HG03439 (cell line): ENCODE measurements around the gene IGFBP5.

Source experiments
- ATAC-seq: cut with Tn5 transposase; IDR thresholded peaks from one replicate; pipeline ENCODE4 v1.9.1; 2021; ENCODE audit warnings: mild to moderate bottlenecking, moderate library complexity; ENCODE audit not compliant: unreplicated experiment

IGFBP5 gene

DNA sequence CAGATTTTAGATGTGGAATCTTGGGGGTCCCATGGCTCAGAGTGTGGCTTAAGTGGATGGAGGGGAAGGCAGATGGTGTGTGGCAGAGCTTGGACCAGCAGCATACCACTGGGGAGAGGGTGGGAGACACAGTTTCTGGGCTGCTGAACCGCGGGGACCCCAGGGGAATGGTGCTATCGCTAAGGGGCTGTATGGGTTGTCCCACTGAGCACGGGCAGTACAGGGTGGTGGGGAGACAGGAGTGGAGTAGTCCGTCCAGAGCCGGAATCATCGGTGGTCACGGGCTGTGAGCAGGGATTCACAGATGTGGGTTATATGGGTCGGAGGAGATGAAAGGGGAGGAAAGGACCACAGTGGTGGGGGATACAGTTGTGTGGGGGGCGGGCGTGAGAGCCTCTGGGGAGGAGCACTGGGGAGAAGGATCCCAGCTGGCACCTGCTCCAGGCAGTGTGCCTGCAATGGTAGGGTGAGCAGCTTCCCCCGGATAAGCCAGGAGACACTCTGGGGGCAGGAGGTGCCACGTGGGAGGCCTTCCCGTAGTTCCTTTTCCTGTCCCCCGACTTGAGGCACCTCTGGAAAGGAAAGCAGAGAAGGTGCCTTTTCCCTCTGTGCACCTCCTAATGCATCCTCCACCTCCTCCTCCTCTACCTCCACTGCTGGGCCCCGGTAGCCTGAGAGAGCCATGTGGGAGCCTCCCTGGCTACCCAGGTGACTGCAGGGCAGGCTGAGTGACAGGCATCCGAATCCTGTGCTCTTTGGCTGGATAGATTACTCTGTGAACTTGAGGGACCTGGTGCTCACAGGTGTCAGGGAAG lies 24.9 kb downstream of the IGFBP5 start:
- no peak for ATAC-seq

DNA sequence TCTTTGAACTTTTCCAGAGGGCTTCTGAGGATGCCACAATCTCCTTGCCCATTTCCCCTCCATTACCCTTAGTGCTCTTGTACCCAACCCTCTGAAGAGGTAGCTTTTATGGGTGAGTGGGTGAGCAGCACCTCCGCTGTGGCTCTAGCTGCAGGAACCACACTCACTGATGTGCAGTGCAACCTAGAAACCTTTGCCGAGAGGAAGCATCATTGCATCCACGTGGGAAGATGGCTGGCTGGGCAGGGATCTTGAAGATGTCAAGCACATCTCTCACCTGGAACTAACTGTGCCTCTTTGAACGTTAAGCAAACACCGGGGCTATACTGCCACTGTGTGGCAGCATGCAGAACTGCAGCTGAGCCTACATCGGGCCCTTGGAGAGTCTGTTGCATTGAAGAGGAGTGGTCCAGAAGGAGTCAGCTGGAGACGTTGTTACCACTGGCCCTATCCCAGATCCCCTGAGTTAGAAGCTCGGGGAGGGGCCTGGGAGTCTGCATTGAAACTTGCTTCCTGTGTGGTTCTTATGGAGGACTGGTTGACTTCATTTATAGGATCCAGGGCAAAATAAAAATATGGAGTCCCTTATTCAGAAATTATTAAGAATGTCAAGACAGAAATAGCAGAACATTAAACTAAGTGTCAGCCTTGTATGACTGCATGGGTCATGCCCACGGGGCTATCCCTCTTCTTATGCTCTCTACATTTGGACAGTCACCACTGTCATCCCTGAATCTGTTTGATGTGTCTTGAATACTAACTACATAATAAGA lies 28.7 kb downstream of the IGFBP5 start:
- peak; percentile 78 for ATAC-seq

DNA sequence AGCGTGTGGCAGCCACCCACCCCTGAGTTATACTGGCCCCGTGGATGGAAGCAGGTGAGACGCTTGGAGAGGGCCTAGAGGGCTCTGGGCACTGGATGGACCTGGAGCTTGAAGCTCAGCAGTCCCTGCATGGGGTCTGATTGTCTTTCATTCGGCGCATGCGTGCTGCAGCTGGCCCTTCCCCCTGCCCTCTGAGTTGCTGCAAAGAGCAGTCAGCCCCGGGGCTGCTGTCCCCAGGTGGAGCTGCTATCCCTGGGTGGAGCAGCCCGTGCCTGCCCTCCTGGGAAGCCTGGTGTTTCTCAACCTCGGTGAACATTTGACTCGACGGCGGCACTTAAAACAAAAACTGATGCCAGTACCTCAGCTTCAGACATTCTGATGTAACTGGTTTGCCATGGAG lies 29.6 kb downstream of the IGFBP5 start:
- no peak for ATAC-seq

DNA sequence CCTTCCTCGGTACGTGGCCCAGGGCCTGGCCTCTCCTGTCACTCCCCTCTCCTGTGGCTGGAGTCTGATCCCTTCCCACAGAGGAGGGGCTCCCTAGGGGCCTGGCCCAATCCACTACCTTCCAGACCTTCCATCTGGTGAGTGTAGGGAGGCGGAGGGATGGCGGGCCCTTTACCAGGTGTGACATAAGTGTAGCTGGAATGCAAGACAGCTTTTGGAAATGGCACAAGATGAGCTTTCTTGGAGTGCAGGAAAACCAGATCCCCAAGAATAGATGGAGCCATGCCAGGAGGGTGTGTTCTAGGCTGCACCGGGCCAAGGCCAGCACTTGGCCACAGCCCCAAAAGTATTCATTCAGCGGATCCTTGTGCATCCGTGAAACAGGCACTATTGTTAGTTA lies 30.1 kb downstream of the IGFBP5 start:
- no peak for ATAC-seq

DNA sequence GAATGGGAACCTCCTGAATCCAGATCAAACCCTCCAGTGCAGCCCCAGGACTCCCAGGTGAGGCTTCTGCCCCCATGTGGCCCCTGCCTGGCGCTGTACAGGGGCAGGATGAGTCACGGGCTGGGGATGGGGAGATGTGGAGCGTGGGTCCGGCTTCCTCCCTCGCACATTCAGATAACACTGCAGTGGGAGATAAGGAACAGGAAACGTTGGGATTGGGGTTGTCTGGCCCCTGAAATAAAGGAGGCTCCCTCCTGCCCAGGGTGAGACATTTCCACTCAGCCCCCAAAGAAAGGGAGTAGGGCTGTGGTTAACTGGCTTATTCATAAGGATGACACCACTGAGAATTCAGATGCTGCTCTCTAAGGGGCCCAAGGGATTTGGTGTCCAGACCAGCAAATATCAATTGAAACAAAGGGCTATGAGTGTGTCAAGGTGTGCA lies 30.7 kb downstream of the IGFBP5 start:
- no peak for ATAC-seq

DNA sequence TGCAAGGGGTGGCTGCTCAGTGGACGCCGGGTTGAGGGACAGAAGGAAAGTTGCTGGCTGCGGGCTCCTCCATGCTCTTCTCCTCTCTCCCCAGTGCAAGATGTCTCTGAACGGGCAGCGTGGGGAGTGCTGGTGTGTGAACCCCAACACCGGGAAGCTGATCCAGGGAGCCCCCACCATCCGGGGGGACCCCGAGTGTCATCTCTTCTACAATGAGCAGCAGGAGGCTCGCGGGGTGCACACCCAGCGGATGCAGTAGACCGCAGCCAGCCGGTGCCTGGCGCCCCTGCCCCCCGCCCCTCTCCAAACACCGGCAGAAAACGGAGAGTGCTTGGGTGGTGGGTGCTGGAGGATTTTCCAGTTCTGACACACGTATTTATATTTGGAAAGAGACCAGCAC lies 31.5 kb downstream of the IGFBP5 start:
- ATAC-seq: no peak

DNA sequence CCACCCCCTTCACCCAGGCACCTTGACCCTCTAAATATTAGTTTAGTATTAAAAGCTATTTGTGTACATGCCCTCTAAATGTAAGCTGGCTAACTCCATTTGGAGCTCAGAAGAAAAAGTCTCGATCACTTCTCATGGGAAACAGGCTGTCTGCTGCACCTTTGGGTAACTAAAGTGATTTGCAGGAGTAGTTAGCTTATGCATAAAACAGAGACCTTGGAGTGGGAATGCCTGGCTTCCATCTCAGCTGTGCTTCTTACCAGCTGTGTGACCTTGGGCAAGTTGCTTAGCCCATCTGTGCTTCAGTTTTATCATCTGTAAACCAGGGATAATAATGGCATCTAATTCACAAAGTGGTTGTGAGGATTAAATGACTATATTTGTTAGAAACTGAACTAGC lies 32.2 kb downstream of the IGFBP5 start:
- no peak for ATAC-seq

DNA sequence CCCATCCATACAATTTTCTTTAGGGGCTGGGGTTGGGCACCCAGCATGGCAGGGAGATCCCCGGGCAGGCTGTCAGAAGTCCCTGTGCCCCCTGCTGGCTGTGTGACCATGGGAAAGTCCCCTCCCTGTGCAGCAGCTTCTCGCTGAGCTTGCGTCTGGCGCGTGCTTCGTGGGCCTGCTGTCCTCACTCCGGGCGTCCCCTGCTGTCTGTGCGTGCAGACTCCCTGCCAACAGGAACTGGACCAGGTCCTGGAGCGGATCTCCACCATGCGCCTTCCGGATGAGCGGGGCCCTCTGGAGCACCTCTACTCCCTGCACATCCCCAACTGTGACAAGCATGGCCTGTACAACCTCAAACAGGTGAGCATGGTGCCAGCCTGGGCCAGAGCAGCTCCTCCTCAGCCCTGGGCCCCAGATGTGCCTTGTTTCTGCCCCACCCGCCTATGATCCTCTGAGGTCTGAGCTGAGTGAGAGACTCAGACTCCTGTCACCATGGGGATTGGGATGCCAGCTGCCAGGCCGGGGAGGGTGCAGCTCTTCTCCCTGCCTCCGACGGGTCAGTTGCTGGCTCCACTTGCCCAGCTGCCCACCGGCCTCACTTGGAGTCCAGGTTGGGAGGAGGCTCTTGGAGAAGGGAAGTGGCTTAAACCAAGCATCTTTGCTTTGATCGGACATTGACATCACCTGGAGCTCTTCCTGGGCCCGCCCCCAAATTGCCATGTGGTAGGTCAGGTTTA lies 33.5 kb downstream of the IGFBP5 start:
- no peak for ATAC-seq

DNA sequence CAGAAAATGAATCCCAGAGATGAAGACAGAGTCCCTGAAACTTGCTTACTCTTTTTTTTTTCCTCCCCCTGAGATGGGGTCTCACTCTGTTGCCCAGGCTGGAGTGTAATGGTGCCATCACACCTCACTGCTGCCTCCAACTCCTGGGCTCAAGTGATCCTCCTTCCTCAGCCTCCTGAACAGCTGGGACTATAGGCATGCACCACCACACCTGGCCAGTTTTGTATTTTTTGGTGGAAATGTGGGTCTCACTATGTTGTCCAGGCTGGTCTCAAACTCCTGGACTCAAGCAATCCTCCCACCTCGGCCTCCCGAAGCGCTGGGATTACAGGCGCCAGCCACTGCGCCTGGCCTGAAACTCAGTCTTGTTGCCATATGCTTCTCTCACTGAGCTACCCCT lies 34.3 kb downstream of the IGFBP5 start:
- no peak for ATAC-seq

DNA sequence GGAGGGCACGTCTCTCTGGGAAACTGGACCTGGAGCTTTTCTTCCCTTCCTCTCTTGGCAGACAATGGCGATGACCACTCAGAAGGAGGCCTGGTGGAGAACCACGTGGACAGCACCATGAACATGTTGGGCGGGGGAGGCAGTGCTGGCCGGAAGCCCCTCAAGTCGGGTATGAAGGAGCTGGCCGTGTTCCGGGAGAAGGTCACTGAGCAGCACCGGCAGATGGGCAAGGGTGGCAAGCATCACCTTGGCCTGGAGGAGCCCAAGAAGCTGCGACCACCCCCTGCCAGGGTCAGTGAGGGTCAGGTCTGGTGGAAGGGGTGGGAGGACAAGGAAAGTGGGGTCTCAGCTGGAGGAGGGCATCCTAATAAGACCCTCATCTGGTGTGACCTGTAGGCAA lies 34.9 kb downstream of the IGFBP5 start:
- no peak for ATAC-seq

DNA sequence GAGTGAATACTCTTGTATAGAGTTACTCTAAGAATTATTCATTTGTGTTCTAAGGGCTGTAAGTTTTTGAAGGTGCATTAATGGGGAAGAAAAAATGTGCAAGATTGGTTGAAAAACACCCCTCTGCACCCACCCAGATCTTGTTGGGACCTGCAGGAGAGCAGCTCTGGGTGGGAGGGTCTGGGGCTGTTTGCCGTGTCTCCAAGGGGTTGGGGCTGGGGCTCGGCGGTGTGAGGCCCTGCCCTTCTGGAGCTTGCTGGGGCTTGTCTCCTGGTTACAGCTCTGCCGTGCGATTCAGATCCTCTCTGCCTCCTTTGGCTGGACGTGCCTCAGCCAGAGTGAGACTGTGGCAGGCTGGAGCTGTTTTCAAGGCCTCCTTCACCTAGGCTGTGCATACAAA lies 36.1 kb downstream of the IGFBP5 start:
- no peak for ATAC-seq

DNA sequence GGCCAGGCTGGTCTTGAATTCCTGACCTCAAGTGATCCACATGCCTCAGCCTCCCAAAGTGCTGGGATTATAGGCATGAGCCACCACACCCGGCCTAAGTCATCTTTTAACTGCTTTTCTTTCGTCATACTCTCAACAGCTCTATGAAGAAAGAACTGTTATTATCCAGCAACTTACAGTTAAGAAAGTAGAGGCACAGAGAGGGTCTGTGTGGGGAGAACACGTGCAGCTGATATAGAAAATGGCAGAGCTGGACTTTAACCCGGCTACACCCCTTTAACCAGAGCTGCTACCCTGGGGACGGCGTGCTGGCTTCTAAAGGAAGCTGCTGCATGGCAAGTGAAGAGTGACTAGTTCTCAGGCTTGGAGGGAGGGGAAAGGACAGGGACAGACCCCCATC lies 36.6 kb downstream of the IGFBP5 start:
- no peak for ATAC-seq

DNA sequence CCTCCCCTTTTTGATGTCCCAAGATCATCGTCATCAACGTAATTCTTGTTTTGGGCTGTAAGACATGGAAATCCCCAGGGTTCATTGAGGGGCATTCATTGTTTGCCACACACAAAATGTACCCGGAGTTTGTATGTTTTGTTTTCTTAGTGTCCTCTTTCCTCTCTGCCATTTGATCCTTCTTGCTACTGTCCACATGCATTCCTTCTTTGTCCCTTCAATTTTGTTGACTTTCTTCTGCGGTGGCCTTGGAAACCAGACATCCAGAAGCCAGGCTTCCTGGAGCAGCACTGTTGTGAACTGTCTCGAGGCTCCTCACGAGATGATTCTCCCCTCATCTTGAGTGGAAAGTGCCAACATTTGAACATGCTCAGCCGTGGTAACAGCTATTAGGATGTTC lies 37.4 kb downstream of the IGFBP5 start:
- no peak for ATAC-seq

DNA sequence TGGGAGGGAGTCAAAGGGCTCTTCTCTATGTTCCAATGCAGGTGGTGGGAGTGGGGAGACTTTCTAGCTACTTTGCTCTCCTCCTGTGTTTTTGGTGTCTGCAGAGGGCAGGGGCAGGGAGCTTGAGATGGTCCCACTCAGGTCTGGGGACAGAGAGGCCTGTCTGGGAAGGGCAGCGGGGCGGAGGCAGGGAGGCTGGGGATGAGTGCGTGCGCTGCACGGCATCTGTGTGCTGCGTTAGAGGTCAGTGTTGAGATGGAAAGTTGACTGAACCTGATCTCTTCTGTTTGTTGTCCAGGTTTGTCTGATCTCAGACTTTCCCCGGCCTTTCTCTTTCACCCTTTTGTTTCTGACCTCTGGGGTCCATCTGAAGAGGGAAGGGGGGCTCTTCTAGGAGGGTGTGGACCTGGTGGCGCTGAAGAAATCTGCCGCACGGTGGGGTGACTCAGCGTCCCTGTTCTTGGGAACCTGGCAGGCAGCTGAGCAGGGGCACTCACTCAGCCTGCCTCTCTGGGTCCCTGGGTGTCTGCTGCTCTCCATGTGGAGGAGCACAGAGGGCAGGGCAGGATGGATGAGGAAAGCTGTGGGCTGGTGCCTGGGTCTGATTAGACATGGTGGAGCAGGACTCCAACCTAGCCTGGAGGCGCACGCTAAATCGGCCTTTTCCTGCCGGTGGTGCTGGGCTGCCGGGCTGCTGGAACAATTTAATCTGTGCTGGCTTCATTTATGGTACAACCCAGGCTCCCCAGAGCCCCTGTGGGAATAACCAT lies 38.1 kb downstream of the IGFBP5 start:
- ATAC-seq: no peak

DNA sequence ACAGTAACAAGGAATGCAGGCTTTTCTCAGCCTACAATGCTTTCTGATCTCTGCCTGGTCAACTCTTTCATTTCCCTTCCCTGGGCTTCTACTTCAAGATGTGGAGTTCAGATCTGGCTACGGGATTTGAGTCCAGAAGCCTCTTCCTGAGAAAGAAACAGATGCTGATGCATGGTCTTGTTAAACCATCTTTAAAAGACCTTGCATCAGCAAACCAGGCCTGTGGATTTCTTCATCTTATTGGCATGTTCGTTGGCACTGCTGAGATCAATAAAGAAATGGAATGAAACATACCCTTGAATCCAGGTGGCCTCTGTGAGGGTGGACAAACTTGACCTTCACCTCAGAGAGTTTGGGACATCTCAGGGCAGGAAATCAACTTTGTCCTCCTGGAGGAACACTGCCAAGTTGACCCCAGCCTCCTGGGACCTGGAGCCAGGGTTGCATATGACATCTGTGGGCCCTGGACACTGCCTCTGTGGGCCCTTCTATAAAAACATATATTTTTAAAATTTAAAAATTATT lies 40.8 kb downstream of the IGFBP5 start:
- ATAC-seq: no peak

DNA sequence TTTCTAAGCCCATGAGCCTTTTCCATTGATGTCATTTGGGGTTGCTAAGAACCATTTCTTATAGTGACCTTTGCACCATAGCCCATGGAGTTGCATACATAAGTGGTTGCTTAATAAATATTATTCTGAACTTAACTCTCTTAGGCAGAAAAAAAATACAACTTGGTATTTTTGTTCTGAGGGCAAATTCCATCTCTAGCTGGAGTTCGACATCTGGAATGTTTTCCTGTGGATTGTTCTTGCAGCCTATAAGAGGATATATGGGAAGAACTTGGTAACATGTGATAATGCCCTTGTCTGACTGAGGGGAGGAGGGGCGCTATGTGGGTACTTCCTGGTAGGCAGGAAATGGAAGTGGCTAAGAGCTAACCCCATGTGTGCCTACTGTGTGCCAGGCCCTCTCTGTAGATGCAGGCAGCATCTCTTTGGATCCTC lies 41.4 kb downstream of the IGFBP5 start:
- ATAC-seq: no peak

DNA sequence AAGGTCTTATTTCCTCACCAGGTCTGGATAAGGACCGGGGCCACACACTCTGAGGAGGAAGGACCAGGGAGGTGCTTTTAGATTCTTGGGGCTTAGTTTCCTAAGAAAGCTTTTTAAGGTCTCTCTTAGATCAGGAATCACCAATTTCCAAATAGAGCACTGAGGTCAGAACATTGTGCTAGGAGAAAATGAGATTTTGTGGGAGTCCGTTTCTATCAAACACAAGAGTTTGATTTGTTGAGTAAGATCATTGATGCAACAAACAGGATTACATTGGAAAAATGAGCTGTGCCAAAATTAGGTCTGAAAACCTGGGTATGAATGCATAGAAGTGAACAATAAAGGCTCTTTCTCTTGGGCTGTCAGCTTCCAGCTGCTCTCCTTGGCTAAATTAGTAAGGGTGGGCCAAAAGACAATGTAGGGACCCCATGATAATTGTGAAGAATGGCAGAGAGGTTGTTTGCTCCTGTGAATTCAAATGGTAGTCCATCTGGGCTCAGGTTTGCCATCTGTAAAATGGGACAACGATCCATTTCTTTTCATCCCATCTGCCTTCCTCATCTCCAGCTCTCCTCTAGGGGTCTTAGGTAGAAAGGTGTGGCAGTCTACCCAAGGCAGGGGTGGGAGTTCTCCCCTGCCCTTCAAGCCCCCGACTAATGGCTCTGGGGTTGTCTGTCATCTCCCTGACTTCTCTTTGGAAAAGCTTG lies 42.1 kb downstream of the IGFBP5 start:
- no peak for ATAC-seq

DNA sequence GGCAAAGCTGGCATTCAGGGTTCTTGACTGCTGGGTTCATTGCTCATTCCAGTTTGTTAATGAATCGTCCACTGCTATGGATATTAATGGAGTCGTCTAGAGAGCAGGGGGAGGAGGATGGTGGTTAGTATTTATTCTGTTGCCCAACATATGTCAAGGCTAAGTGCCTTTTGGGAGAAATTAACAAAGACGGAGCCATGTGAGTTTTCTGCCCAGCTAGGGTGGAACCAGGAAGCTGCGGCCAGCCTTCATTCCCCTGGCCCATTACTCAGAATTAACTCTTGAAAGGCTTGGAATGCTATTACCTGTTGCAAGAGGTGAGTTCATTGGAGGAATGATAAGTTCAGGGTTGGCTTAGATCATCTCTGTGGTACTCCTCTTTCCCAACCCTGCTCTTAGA lies 42.8 kb downstream of the IGFBP5 start:
- ATAC-seq: no peak

DNA sequence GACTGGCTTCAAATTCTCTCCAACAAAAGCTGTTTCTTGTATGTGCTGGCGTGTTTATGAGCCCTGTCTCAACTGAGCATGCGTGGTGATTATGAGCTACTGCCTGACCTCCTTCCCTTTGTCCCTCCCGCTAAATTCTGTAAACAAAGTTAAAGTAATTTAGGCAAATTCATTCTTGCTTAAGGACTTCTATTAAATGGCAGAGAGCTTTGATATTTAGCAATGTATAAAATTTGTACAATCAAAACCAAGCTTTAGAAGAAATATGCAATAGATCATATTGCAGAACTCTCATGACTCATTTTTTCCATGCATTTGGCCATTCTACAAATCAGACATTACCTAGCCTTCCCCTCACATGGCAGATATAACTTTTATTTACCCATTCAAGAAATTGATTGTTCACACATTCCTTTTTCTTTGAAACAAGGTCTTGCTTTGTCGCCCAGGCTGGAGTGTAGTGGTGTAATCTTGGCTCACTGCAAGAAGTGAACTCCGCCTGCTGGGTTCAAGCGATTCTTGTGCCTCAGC lies 43.9 kb downstream of the IGFBP5 start:
- ATAC-seq: no peak
